H9 (cell line): ENCODE measurements around the gene PDCD1. TPM values are rescaled to one million over a fixed set of nuclear protein-coding genes. Genes with fewer than 3 reads are reported as not detected.

Experiments
- DNase-seq: peaks from one replicate; pipeline ENCODE4 v3.0.0-alpha.2; 2017
- H2AFZ ChIP-seq: one replicate; pipeline ENCODE4 v1.6.1; 2013; ENCODE audit warnings: mild to moderate bottlenecking, low read length, control low read depth, moderate library complexity
- H2AK5ac ChIP-seq: 2 replicates; pipeline ENCODE4 v1.6.1; 2013; ENCODE audit warnings: low read length, control low read depth, mixed read lengths; ENCODE audit not compliant: insufficient read length
- H2BK120ac ChIP-seq: one replicate; pipeline ENCODE4 v1.6.1; 2013; ENCODE audit warnings: low read depth, mild to moderate bottlenecking, low read length, control low read depth, inconsistent platforms; ENCODE audit not compliant: poor library complexity, severe bottlenecking
- H2BK12ac ChIP-seq: 2 replicates; pipeline ENCODE4 v1.6.1; 2013; ENCODE audit warnings: low read length, control low read depth, mixed read lengths, low read depth; ENCODE audit not compliant: insufficient read length
- H2BK15ac ChIP-seq: 2 replicates; pipeline ENCODE4 v1.6.1; 2013; ENCODE audit warnings: low read depth, low read length, control low read depth
- H2BK20ac ChIP-seq: one replicate; pipeline ENCODE4 v1.6.1; 2013; ENCODE audit warnings: low read depth, mild to moderate bottlenecking, low read length, control low read depth, inconsistent platforms; ENCODE audit not compliant: poor library complexity, severe bottlenecking
- H2BK5ac ChIP-seq: 2 replicates; pipeline ENCODE4 v1.6.1; 2013; ENCODE audit warnings: low read length, control low read depth, mixed read lengths; ENCODE audit not compliant: insufficient read length
- H3K14ac ChIP-seq: 2 replicates; pipeline ENCODE4 v1.6.1; 2013; ENCODE audit warnings: low read length, control low read depth; ENCODE audit not compliant: insufficient read depth
- H3K18ac ChIP-seq: 2 replicates; pipeline ENCODE4 v1.6.1; 2013; ENCODE audit warnings: low read depth, mild to moderate bottlenecking, mixed read lengths, low read length, control low read depth; ENCODE audit not compliant: insufficient read length
- H3K23ac ChIP-seq: 2 replicates; pipeline ENCODE4 v1.6.1; 2013; ENCODE audit warnings: low read length, control low read depth, mixed read lengths, low read depth; ENCODE audit not compliant: insufficient read length
- H3K23me2 ChIP-seq: 2 replicates; pipeline ENCODE4 v1.6.1; 2013; ENCODE audit warnings: low read depth, mild to moderate bottlenecking, mixed read lengths, low read length, control low read depth; ENCODE audit not compliant: insufficient read length, poor library complexity, severe bottlenecking
- H3K27ac ChIP-seq: 2 replicates; pipeline ENCODE4 v1.5.1; 2013; ENCODE audit warnings: low read length, control low read depth, mixed read lengths, low read depth; ENCODE audit not compliant: insufficient read length
- H3K27me3 ChIP-seq: 2 replicates; pipeline ENCODE4 v1.6.1; 2013; ENCODE audit warnings: low read length, control low read depth, inconsistent platforms; ENCODE audit not compliant: insufficient read depth
- H3K4ac ChIP-seq: 2 replicates; pipeline ENCODE4 v1.6.1; 2013; ENCODE audit warnings: low read depth, mild to moderate bottlenecking, control low read depth, inconsistent platforms, low read length, moderate library complexity
- H3K4me1 ChIP-seq: 2 replicates; pipeline ENCODE4 v1.6.1; 2013; ENCODE audit warnings: low read length, control low read depth, inconsistent platforms; ENCODE audit not compliant: insufficient read depth
- H3K4me2 ChIP-seq: 2 replicates; pipeline ENCODE4 v1.6.1; 2013; ENCODE audit warnings: low read length, control low read depth, mixed read lengths; ENCODE audit not compliant: insufficient read length, insufficient read depth
- H3K56ac ChIP-seq: 2 replicates; pipeline ENCODE4 v1.6.1; 2013; ENCODE audit warnings: low read depth, mild to moderate bottlenecking, mixed read lengths, low read length, control low read depth; ENCODE audit not compliant: insufficient read length
- H3K79me1 ChIP-seq: 2 replicates; pipeline ENCODE4 v1.6.1; 2013; ENCODE audit warnings: low read depth, mild to moderate bottlenecking, moderate library complexity, low read length, control low read depth, inconsistent platforms; ENCODE audit not compliant: insufficient read depth, poor library complexity, severe bottlenecking
- H3K79me2 ChIP-seq: 2 replicates; pipeline ENCODE4 v1.6.1; 2013; ENCODE audit warnings: low read length, control low read depth, inconsistent platforms; ENCODE audit not compliant: insufficient read depth
- H3K9ac ChIP-seq: 2 replicates; pipeline ENCODE4 v1.6.1; 2013; ENCODE audit warnings: low read length, control low read depth, mixed read lengths; ENCODE audit not compliant: insufficient read length; ENCODE audit errors: extremely low read depth
- H3K9me3 ChIP-seq: one replicate; pipeline ENCODE4 v1.6.1; 2013; ENCODE audit warnings: low read depth, low read length, inconsistent platforms; ENCODE audit not compliant: control insufficient read depth
- H3T11ph ChIP-seq: one replicate; pipeline ENCODE4 v1.6.1; 2013; ENCODE audit warnings: mild to moderate bottlenecking, low read length, control low read depth, inconsistent platforms
- H4K20me1 ChIP-seq: one replicate; pipeline ENCODE4 v1.6.1; 2013; ENCODE audit not compliant: control insufficient read depth, insufficient read length, insufficient read depth
- H4K5ac ChIP-seq: 2 replicates; pipeline ENCODE4 v1.6.1; 2013; ENCODE audit warnings: low read depth, mild to moderate bottlenecking, mixed read lengths, low read length, control low read depth; ENCODE audit not compliant: insufficient read length
- H4K8ac ChIP-seq: replicated peaks from 2 replicates; pipeline ENCODE4 v1.6.1; 2013; ENCODE audit warnings: low read length, control low read depth, mixed read lengths, low read depth; ENCODE audit not compliant: insufficient read length
- H4K91ac ChIP-seq: 2 replicates; pipeline ENCODE4 v1.6.1; 2013; ENCODE audit warnings: low read depth, mild to moderate bottlenecking, moderate library complexity, mixed read lengths, low read length, control low read depth; ENCODE audit not compliant: insufficient read length
- H3K27ac Mint-ChIP-seq, 3 experiments: 2 replicates in 2 of 3; 3 replicates in 1 of 3; pipeline ENCODE4 v1.8.0; 2020 to 2021; ENCODE audit warnings: mixed read lengths in 3 of 3, mild to moderate bottlenecking in 1 of 3, moderate library complexity in 1 of 3
- H3K27me3 Mint-ChIP-seq: 2 replicates; pipeline ENCODE4 v1.8.0; 2021; ENCODE audit warnings: low read depth, mild to moderate bottlenecking, moderate library complexity, mixed read lengths
- H3K36me3 Mint-ChIP-seq, 3 experiments: 2 replicates in 2 of 3; 3 replicates in 1 of 3; pipeline ENCODE4 v1.8.0; 2020 to 2021; ENCODE audit warnings: low read depth in 3 of 3, mixed read lengths in 3 of 3; ENCODE audit not compliant: insufficient read depth in 1 of 3
- H3K4me1 Mint-ChIP-seq, 2 experiments: 2 replicates each; pipeline ENCODE4 v1.8.0; 2020; ENCODE audit warnings: mixed read lengths in 2 of 2
- H3K4me3 Mint-ChIP-seq, 2 experiments: 2 replicates in 1 of 2; 3 replicates in 1 of 2; pipeline ENCODE4 v1.8.0; 2020 to 2021; ENCODE audit warnings: mild to moderate bottlenecking in 2 of 2, mixed read lengths in 2 of 2, moderate library complexity in 1 of 2
- H3K9me3 Mint-ChIP-seq, 2 experiments: 2 replicates in 1 of 2; 3 replicates in 1 of 2; pipeline ENCODE4 v1.8.0; 2020; ENCODE audit warnings: mild to moderate bottlenecking in 2 of 2, mixed read lengths in 2 of 2, moderate library complexity in 1 of 2
- CTCF ChIP-seq: fragments of 200-600 bp; sonication (generic); conservative IDR thresholded peaks from 3 replicates; pipeline ENCODE4 v1.8.0; 2021; ENCODE audit warnings: antibody characterized with exemption, mild to moderate bottlenecking
- WGBS: extraction: QIAGEN DNeasy Blood & Tissue Kit; methylation state at CpG from one replicate; pipeline ENCODE4 v1.1.7; 2013; ENCODE audit warnings: missing lambda C conversion rate, low lambda C conversion rate, mixed read lengths; ENCODE audit not compliant: insufficient read length; ENCODE audit errors: extremely low coverage; 5-methylcytosine and 5-hydroxymethylcytosine counted together
- total RNA-seq: library from RNA; stranded (reverse); gene quantifications from 2 replicates; pipeline ENCODE4 v1.2.1, GENCODE V29; 2021

PDCD1 gene
- total RNA-seq, 1 experiment from 2014 or later, result 1.6 TPM

- Histone ChIP-seq H2BK5ac (no peak overlapping the region), H3K9me3 (no peaks in the 10 kb centered on the region), H3K23ac (no peak overlapping the region), H4K8ac (no peak overlapping the region), H3K27ac (no peak overlapping the region), H3T11ph (no peak overlapping the region), H2AFZ (no peak overlapping the region), H3K56ac (no peak overlapping the region), H3K27me3 (no peaks in the 10 kb centered on the region), H3K23me2 (no peaks in the 10 kb centered on the region), H2BK120ac (no peak overlapping the region), H3K18ac (no peak overlapping the region), H3K4me1 (no peaks in the 10 kb centered on the region), H3K79me1 (no peaks in the 10 kb centered on the region), H2BK15ac (no peak overlapping the region), H2BK12ac (no peak overlapping the region), H3K4ac (no peak overlapping the region), H2BK20ac (no peak overlapping the region), H4K91ac (no peak overlapping the region), H3K79me2 (no peaks in the 10 kb centered on the region), H2AK5ac (no peak overlapping the region), H3K4me2 (no peak overlapping the region), H4K20me1 (no peaks in the 10 kb centered on the region), H3K14ac (no peak overlapping the region), H4K5ac (no peak overlapping the region), H3K9ac (no peak overlapping the region)
- H3K27me3 Mint-ChIP-seq, result peaks cover 1% of the 10 kb centered on the region; the same call in 1 of the 2 replicates
- WGBS, result no CpG with 5 or more reads among the region's 17 CpGs
- H3K4me3 Mint-ChIP-seq, result no peak overlapping the region
- TF ChIP-seq CTCF, result no peak
- no peak overlapping the region for H3K27ac Mint-ChIP-seq
- H3K9me3 Mint-ChIP-seq, result no peaks in the 10 kb centered on the region; a peak in 2 of 5 replicates
- H3K36me3 Mint-ChIP-seq, result no peaks in the 10 kb centered on the region; a peak in 1 of 7 replicates
- H3K4me1 Mint-ChIP-seq, result peaks cover 4 to 9% of the 10 kb centered on the region in 2 experiments; a peak in 3 of 4 replicates
- no peak for DNase-seq
Measured at GRCh38 chr2:241814393-241814642, 44.4 kb downstream of the PDCD1 start.
